Choroid plexus epithelial cell (primary cell): ENCODE measurements around the gene C16orf82.

Experiments used
- DNase-seq: peaks from one replicate; pipeline ENCODE4 v3.0.0-alpha.2; 2010; ENCODE audit warnings: low read depth
- H3K4me3 ChIP-seq: 2 replicates; pipeline ENCODE4 v1.5.1; 2011; ENCODE audit warnings: low read depth, mild to moderate bottlenecking, control low read depth, low read length, moderate library complexity
- TF ChIP-seq, protein P1 (sequence below): conservative IDR thresholded peaks from 2 replicates; pipeline ENCODE4 v1.5.1; 2011; ENCODE audit warnings: low read depth, mild to moderate bottlenecking, control low read depth, inconsistent platforms, low read length, moderate library complexity

Gene C16orf82

GRCh38 chr16:27053996-27054395 lies 12.7 kb upstream of the C16orf82 start:
- TF ChIP-seq, protein P1, sequence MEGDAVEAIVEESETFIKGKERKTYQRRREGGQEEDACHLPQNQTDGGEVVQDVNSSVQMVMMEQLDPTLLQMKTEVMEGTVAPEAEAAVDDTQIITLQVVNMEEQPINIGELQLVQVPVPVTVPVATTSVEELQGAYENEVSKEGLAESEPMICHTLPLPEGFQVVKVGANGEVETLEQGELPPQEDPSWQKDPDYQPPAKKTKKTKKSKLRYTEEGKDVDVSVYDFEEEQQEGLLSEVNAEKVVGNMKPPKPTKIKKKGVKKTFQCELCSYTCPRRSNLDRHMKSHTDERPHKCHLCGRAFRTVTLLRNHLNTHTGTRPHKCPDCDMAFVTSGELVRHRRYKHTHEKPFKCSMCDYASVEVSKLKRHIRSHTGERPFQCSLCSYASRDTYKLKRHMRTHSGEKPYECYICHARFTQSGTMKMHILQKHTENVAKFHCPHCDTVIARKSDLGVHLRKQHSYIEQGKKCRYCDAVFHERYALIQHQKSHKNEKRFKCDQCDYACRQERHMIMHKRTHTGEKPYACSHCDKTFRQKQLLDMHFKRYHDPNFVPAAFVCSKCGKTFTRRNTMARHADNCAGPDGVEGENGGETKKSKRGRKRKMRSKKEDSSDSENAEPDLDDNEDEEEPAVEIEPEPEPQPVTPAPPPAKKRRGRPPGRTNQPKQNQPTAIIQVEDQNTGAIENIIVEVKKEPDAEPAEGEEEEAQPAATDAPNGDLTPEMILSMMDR, result no peak
- no peak for DNase-seq
- no peak overlapping the region for H3K4me3 ChIP-seq

- TF ChIP-seq, protein P1, result no peak
- no peak for DNase-seq
- no peak overlapping the region for H3K4me3 ChIP-seq
Measured at GRCh38 chr16:27058299-27058698, 8.4 kb upstream of the C16orf82 start.

GRCh38 chr16:27070776-27071175 lies 4.0 kb downstream of the C16orf82 start:
- TF ChIP-seq, protein P1, result no peak
- DNase-seq, result no peak
- no peak overlapping the region for H3K4me3 ChIP-seq

DNA sequence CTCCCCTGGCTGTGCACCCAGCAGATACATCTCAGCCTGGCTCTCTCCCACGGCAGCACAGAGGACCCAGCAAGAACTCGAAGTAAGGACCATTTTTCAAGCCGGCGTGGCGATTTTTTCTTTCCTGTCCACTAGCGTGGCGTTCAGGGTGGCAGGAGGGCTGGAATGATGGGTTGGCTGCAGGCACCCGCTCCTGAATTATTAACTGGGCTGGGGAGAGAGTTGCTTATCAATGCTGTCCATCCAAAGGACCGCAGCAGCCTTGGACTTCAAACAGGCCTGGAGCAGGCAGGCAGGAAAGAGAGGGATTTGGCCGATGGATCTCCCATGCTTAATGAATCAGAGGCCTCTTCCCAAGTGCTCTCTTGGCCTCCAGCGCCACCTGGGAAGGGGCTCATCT lies 7.0 kb downstream of the C16orf82 start:
- no peak overlapping the region for H3K4me3 ChIP-seq
- TF ChIP-seq, protein P1, result no peak
- DNase-seq, result no peak

GRCh38 chr16:27080895-27081294 lies 14.2 kb downstream of the C16orf82 start:
- TF ChIP-seq, protein P1, result peak; percentile 69
- peak; percentile 39 for DNase-seq
- H3K4me3 ChIP-seq, result no peak overlapping the region

- peak; percentile 4 for DNase-seq
- TF ChIP-seq, protein P1, result no peak
- no peak overlapping the region for H3K4me3 ChIP-seq
Measured at GRCh38 chr16:27083861-27084261, 17.1 kb downstream of the C16orf82 start.

- DNase-seq, result peak; percentile 17
- no peak overlapping the region for H3K4me3 ChIP-seq
- TF ChIP-seq, protein P1, result no peak
Measured at GRCh38 chr16:27084307-27085028, 17.7 kb downstream of the C16orf82 start.
